Calu3 (cell line): ENCODE measurements around the gene TTC1. TPM values are rescaled to one million over a fixed set of nuclear protein-coding genes. Genes with fewer than 3 reads are reported as not detected.
A peak's percentile ranks its signal among the peaks of the same experiment; 100 is the strongest.

Experiments used
- BruUV-seq: library from RNA; stranded (reverse); fragments of 400-500 nt; replicated peaks from 2 replicates; lab custom pipeline; 2021; lab: Mats Ljungman, UMichigan
- CTCF ChIA-PET: fragments of 300-600 bp; sonication (Branson Sonifier 250); formaldehyde crosslinking; loops from one replicate; lab custom pipeline; 2022; ENCODE audit warnings: antibody characterized with exemption; lab: Charles Lee
- DNase-seq: peaks from one replicate; pipeline ENCODE4 v3.0.0; 2022
- H3K27ac Mint-ChIP-seq: one replicate; pipeline ENCODE4 v1.8.0; 2022; ENCODE audit warnings: mixed read lengths; ENCODE audit not compliant: unreplicated experiment
- H3K27me3 Mint-ChIP-seq: one replicate; pipeline ENCODE4 v1.8.0; 2022; ENCODE audit warnings: mixed read lengths; ENCODE audit not compliant: unreplicated experiment
- H3K36me3 Mint-ChIP-seq: one replicate; pipeline ENCODE4 v1.8.0; 2022; ENCODE audit warnings: mild to moderate bottlenecking, moderate library complexity, mixed read lengths; ENCODE audit not compliant: insufficient read depth, unreplicated experiment
- H3K4me1 Mint-ChIP-seq: one replicate; pipeline ENCODE4 v1.8.0; 2022; ENCODE audit warnings: mild to moderate bottlenecking, low read depth, mixed read lengths; ENCODE audit not compliant: unreplicated experiment
- H3K4me3 Mint-ChIP-seq: one replicate; pipeline ENCODE4 v1.8.0; 2022; ENCODE audit warnings: mild to moderate bottlenecking, low read depth, moderate library complexity, mixed read lengths; ENCODE audit not compliant: unreplicated experiment
- H3K9me3 Mint-ChIP-seq: one replicate; pipeline ENCODE4 v1.8.0; 2022; ENCODE audit warnings: low read depth, mixed read lengths; ENCODE audit not compliant: unreplicated experiment
- intact Hi-C: fragments of 100-400 bp; cut with micrococcal nuclease; formaldehyde crosslinking; loops from one replicate; pipeline ENCODE4 v1.10.0; 2022; ENCODE audit not compliant: unreplicated experiment
- total RNA-seq: library from RNA; stranded (reverse); gene quantifications from 2 replicates; pipeline ENCODE4 v1.2.3, GENCODE V29; 2022
- TF ChIP-seq, protein P1 (sequence below): fragments of 200-600 bp; IDR thresholded peaks from one replicate; pipeline ENCODE4 v1.8.0; 2022; ENCODE audit warnings: antibody characterized with exemption; ENCODE audit not compliant: unreplicated experiment

TTC1 gene
- total RNA-seq, 1 experiment from 2014 or later, result 66.4 TPM

DNA sequence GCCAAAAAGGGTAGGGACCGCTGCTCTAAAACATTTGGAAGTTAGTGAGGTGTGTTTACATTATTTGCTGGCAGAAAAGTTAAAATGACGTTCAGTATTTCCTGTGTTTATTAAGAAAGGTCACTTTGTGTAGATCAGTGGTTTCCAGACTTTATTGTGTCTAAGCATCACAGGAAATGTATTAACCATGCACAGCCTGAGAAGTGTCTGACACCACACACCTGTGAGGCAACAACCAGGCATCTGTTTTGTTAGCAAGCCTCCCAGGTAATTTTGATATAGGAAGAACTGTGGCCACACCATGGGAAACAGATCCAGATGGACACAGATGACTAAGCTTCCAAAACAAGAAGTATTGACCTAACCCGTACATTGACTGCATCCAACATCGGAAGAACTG, 12.0 kb downstream of the TTC1 start:
- intact Hi-C loops, result loop anchor here (5.0 kb wide), 1 partner anchor 136 kb away; no protein-coding TSS in a partner anchor
- CTCF ChIA-PET, result interaction anchor here (1.2 to 2.3 kb wide), 5 partner anchors 10 to 370 kb away, joined by 3 to 27 read pairs (median 5); partner anchors contain the start of gene C1QTNF2
- no peaks in the 10 kb centered on the region for H3K27me3 Mint-ChIP-seq
- no peak overlapping the region for H3K4me3 Mint-ChIP-seq
- no peaks in the 10 kb centered on the region for H3K9me3 Mint-ChIP-seq
- H3K4me1 Mint-ChIP-seq, result peaks cover 10% of the 10 kb centered on the region
- no peak overlapping the region for H3K27ac Mint-ChIP-seq
- TF ChIP-seq, protein P1, sequence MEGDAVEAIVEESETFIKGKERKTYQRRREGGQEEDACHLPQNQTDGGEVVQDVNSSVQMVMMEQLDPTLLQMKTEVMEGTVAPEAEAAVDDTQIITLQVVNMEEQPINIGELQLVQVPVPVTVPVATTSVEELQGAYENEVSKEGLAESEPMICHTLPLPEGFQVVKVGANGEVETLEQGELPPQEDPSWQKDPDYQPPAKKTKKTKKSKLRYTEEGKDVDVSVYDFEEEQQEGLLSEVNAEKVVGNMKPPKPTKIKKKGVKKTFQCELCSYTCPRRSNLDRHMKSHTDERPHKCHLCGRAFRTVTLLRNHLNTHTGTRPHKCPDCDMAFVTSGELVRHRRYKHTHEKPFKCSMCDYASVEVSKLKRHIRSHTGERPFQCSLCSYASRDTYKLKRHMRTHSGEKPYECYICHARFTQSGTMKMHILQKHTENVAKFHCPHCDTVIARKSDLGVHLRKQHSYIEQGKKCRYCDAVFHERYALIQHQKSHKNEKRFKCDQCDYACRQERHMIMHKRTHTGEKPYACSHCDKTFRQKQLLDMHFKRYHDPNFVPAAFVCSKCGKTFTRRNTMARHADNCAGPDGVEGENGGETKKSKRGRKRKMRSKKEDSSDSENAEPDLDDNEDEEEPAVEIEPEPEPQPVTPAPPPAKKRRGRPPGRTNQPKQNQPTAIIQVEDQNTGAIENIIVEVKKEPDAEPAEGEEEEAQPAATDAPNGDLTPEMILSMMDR, result no peak
- peaks cover 29% of the 10 kb centered on the region for H3K36me3 Mint-ChIP-seq
- BruUV-seq, result no TSS peak
- DNase-seq, result no peak

- Mint-ChIP-seq H3K36me3 (peaks cover 31% of the 10 kb centered on the region), H3K4me3 (no peak overlapping the region), H3K9me3 (no peaks in the 10 kb centered on the region), H3K27me3 (no peaks in the 10 kb centered on the region), H3K4me1 (peaks cover 10% of the 10 kb centered on the region), H3K27ac (peak overlapping the region; percentile 17)
- peak; percentile 73 for DNase-seq
- no TSS peak for BruUV-seq
- TF ChIP-seq, protein P1, result peak; percentile 76
- intact Hi-C loops, result loop anchor here (1.0 to 5.0 kb wide), 3 partner anchors 135 to 369 kb away; no protein-coding TSS in a partner anchor
- CTCF ChIA-PET, result interaction anchor here (0.5 to 2.3 kb wide), 22 partner anchors 9 to 735 kb away, joined by 3 to 27 read pairs (median 4); partner anchors contain the start of genes C1QTNF2, PWWP2A and TTC1
Measured at GRCh38 chr5:160021831-160022446, 13.0 kb downstream of the TTC1 start.

DNA sequence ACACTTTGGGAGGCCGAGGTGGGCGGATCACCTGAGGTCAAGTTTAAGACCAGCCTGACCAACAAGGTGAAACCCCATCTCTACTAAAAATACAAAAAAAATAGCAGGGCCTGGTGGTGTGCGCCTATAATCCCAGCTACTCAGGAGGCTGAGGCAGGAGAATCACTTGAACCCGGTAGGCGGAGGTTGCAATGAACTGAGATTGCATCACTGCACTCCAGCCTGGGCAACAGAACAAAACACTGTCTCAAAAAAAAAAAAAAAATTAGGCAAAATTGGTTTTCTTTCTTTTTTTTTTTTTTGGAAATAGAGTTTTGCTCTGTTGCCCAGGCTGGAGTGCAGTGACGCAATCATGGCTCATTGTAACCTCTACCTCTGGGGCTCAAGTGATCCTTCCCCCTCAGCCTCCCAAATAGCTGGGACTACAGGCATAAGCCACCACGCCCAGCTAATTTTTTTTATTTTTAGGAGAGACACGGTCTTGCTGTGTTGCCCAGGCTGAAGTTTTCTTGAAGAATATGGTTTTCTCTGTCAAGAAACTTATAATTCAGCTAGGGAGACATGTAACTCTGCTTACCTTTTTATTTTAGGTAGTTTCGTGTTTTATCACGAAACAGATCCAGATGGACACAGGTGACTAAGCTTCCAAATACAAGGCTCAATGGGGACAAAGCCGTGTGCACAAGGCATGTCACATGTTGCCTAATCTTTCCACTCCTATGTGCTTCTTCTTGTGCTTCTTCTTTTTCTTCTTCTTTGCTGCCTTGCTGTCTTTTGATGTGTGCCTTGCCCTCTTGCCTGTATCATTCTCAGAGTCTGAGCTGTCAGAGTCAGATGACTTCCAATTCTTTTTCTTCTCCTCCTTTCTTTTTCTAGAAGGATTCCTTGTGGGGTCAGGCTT, 14.3 kb downstream of the TTC1 start:
- H3K27me3 Mint-ChIP-seq, result no peaks in the 10 kb centered on the region
- no peak overlapping the region for H3K4me3 Mint-ChIP-seq
- H3K4me1 Mint-ChIP-seq, result peaks cover 10% of the 10 kb centered on the region
- peaks cover 42% of the 10 kb centered on the region for H3K36me3 Mint-ChIP-seq
- no peaks in the 10 kb centered on the region for H3K9me3 Mint-ChIP-seq
- no peak for DNase-seq
- H3K27ac Mint-ChIP-seq, result no peak overlapping the region
- CTCF ChIA-PET, result interaction anchor here (0.7 to 2.3 kb wide), 4 partner anchors 25 to 380 kb away, joined by 3 to 27 read pairs (median 4); no protein-coding TSS in a partner anchor
- intact Hi-C loops, result loop anchor here (5.0 kb wide), 1 partner anchor 134 kb away; no protein-coding TSS in a partner anchor
- no TSS peak for BruUV-seq
- TF ChIP-seq, protein P1, result no peak

GRCh38 chr5:160023908-160024630, 15.1 kb downstream of the TTC1 start:
- Mint-ChIP-seq H3K4me1 (peaks cover 10% of the 10 kb centered on the region), H3K4me3 (no peak overlapping the region), H3K36me3 (peaks cover 44% of the 10 kb centered on the region), H3K9me3 (no peaks in the 10 kb centered on the region), H3K27ac (no peak overlapping the region), H3K27me3 (no peaks in the 10 kb centered on the region)
- CTCF ChIA-PET, result interaction anchor here (0.7 to 1.1 kb wide), 4 partner anchors 12 to 397 kb away, joined by 3 to 4 read pairs (median 4); no protein-coding TSS in a partner anchor
- no TSS peak for BruUV-seq
- TF ChIP-seq, protein P1, result no peak
- DNase-seq, result no peak
- intact Hi-C loops, result loop anchor here (5.0 kb wide), 1 partner anchor 133 kb away; no protein-coding TSS in a partner anchor
